PFSK-1 (cell line): ENCODE results near the gene ABCD1.

Experiments
- POLR2AphosphoS5 ChIP-seq: IDR thresholded peaks from 2 replicates; pipeline ENCODE4 v1.6.1; 2012; ENCODE audit warnings: low read depth, mild to moderate bottlenecking, control low read depth, low read length, moderate library complexity
- TAF1 ChIP-seq: IDR thresholded peaks from 2 replicates; pipeline ENCODE4 v1.6.1; 2012; ENCODE audit warnings: low read length, control low read depth, borderline replicate concordance; ENCODE audit not compliant: insufficient read depth
- TF ChIP-seq, protein P1 (sequence below), 2 experiments: IDR thresholded peaks; 2 replicates each; pipeline versions ENCODE4 v1.6.1 to v1.8.0; 2011 to 2012; ENCODE audit warnings: low read depth in 2 of 2, low read length in 2 of 2, control low read depth in 1 of 2, inconsistent platforms in 1 of 2, mild to moderate bottlenecking in 1 of 2, moderate library complexity in 1 of 2; ENCODE audit not compliant: insufficient read depth in 1 of 2

GRCh38 chrX:153776120-153776599, 51.5 kb downstream of the ABCD1 start:
- TF ChIP-seq POLR2AphosphoS5 (no peak), TAF1 (no peak)
- TF ChIP-seq, protein P1, sequence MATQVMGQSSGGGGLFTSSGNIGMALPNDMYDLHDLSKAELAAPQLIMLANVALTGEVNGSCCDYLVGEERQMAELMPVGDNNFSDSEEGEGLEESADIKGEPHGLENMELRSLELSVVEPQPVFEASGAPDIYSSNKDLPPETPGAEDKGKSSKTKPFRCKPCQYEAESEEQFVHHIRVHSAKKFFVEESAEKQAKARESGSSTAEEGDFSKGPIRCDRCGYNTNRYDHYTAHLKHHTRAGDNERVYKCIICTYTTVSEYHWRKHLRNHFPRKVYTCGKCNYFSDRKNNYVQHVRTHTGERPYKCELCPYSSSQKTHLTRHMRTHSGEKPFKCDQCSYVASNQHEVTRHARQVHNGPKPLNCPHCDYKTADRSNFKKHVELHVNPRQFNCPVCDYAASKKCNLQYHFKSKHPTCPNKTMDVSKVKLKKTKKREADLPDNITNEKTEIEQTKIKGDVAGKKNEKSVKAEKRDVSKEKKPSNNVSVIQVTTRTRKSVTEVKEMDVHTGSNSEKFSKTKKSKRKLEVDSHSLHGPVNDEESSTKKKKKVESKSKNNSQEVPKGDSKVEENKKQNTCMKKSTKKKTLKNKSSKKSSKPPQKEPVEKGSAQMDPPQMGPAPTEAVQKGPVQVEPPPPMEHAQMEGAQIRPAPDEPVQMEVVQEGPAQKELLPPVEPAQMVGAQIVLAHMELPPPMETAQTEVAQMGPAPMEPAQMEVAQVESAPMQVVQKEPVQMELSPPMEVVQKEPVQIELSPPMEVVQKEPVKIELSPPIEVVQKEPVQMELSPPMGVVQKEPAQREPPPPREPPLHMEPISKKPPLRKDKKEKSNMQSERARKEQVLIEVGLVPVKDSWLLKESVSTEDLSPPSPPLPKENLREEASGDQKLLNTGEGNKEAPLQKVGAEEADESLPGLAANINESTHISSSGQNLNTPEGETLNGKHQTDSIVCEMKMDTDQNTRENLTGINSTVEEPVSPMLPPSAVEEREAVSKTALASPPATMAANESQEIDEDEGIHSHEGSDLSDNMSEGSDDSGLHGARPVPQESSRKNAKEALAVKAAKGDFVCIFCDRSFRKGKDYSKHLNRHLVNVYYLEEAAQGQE (IDR thresholded peaks at IDR 0.05; ENCODE audit: insufficient read depth in 1 of 2, low read depth in 2 of 2, low read length in 2 of 2) = no peak
